HCT116 (cell line): ENCODE measurements around the gene ALDH3B1. TPM values are rescaled to one million over a fixed set of nuclear protein-coding genes. Genes with fewer than 3 reads are reported as not detected.

ENCODE experiments used
- ATAC-seq: fragments of 200-7000 bp; cut with Tn5 transposase; 2 replicates; pipeline ENCODE4 v1.9.1; 2020; ENCODE audit warnings: mild to moderate bottlenecking, moderate library complexity
- BruUV-seq: library from RNA; stranded (reverse); fragments of 400-500 nt; replicated peaks from 2 replicates; lab custom pipeline; 2021; lab: Mats Ljungman, UMichigan
- CTCF ChIA-PET: fragments of 300-600 bp; sonication (Branson Sonifier 250); formaldehyde crosslinking; loops from one replicate; lab custom pipeline; 2021; ENCODE audit warnings: antibody characterized with exemption; lab: Charles Lee
- POLR2A ChIA-PET: fragments of 300-600, 350-600 bp; sonication (Branson Sonifier 250); formaldehyde crosslinking; loops from one replicate; lab custom pipeline; 2021; ENCODE audit warnings: antibody characterized with exemption; lab: Charles Lee
- RAD21 ChIA-PET, 2 experiments: fragments of 300-600 bp; sonication (Branson Sonifier 250); formaldehyde crosslinking; loops; one replicate each; lab custom pipeline; 2023; ENCODE audit warnings: low total read pairs in 2 of 2; ENCODE audit not compliant: uncharacterized antibody in 2 of 2, unreplicated experiment in 2 of 2, low non-redundant PET in 1 of 2; lab: Charles Lee
- DNase-seq: peaks from one replicate; pipeline ENCODE4 v3.0.0-alpha.2; 2010; ENCODE audit warnings: low read depth, low spot score
- H2AFZ ChIP-seq: fragments of 200-600 bp; shearing (Covaris generic), sonication (generic); 2 replicates; pipeline ENCODE4 v1.6.1; 2017; ENCODE audit warnings: low read depth, mixed run types, mixed read lengths, antibody characterized with exemption, low read length; ENCODE audit not compliant: poor library complexity, severe bottlenecking
- H3K27ac ChIP-seq: 2 replicates; pipeline ENCODE4 v1.5.1; 2012; ENCODE audit warnings: low read depth, low read length
- H3K27me3 ChIP-seq: fragments of 200-600 bp; sonication (generic); 2 replicates; pipeline ENCODE4 v1.6.1; 2016; ENCODE audit warnings: mixed run types, low read length, mixed read lengths; ENCODE audit not compliant: insufficient read depth
- H3K36me3 ChIP-seq, 2 experiments: fragments of 200-500 bp in 1 of 2; fragments of 200-600 bp in 1 of 2; sonication (Bioruptor generic) in 1 of 2; sonication (generic) in 1 of 2; 2 replicates each; pipeline versions ENCODE4 v1.5.1 to v1.6.1; 2014 to 2016; ENCODE audit warnings: low read length in 2 of 2, inconsistent platforms in 1 of 2, mixed read lengths in 1 of 2, mixed run types in 1 of 2; ENCODE audit not compliant: insufficient read depth in 2 of 2, control insufficient read depth in 1 of 2
- H3K4me1 ChIP-seq, 2 experiments: fragments of 200-600 bp in 1 of 2; sonication (generic) in 1 of 2; 2 replicates each; pipeline versions ENCODE4 v1.5.1 to v1.6.1; 2012 to 2017; ENCODE audit warnings: low read length in 2 of 2, inconsistent platforms in 1 of 2, mild to moderate bottlenecking in 1 of 2, mixed read lengths in 1 of 2, mixed run types in 1 of 2, moderate library complexity in 1 of 2; ENCODE audit not compliant: insufficient read depth in 2 of 2, control insufficient read depth in 1 of 2
- H3K4me2 ChIP-seq: fragments of 200-600 bp; sonication (generic); 2 replicates; pipeline ENCODE4 v1.6.1; 2017; ENCODE audit warnings: mixed run types, low read length, mixed read lengths
- H3K4me3 ChIP-seq, 2 experiments: fragments of 200-600 bp in 1 of 2; sonication (generic) in 1 of 2; replicated peaks in 1 of 2; 2 replicates each; pipeline ENCODE4 v1.5.1; 2011 to 2016; ENCODE audit warnings: low read length in 2 of 2, control low read depth in 1 of 2, low read depth in 1 of 2, mild to moderate bottlenecking in 1 of 2, mixed read lengths in 1 of 2, mixed run types in 1 of 2
- H3K79me2 ChIP-seq: fragments of 200-600 bp; sonication (generic); 2 replicates; pipeline ENCODE4 v1.6.1; 2017; ENCODE audit warnings: mild to moderate bottlenecking, mixed run types, low read length, moderate library complexity, mixed read lengths; ENCODE audit not compliant: insufficient read depth
- H3K9ac ChIP-seq: fragments of 200-600 bp; sonication (generic); 2 replicates; pipeline ENCODE4 v1.6.1; 2016; ENCODE audit warnings: low read length, mixed read lengths
- H3K9me2 ChIP-seq: fragments of 200-600 bp; sonication (generic), shearing (Covaris generic); 2 replicates; pipeline ENCODE4 v1.6.1; 2017; ENCODE audit warnings: mixed run types, mild to moderate bottlenecking, moderate library complexity; ENCODE audit not compliant: insufficient read depth
- H3K9me3 ChIP-seq, 2 experiments: fragments of 200-500 bp in 1 of 2; fragments of 200-600 bp in 1 of 2; sonication (Bioruptor generic) in 1 of 2; sonication (generic) in 1 of 2; 2 replicates each; pipeline ENCODE4 v1.6.1; 2014 to 2017; ENCODE audit warnings: low read length in 2 of 2, mixed read lengths in 2 of 2, inconsistent platforms in 1 of 2, low read depth in 1 of 2, mild to moderate bottlenecking in 1 of 2, mixed run types in 1 of 2, moderate library complexity in 1 of 2; ENCODE audit not compliant: control insufficient read depth in 1 of 2, insufficient read depth in 1 of 2
- H4K20me1 ChIP-seq: fragments of 200-600 bp; sonication (generic), shearing (Covaris generic); 2 replicates; pipeline ENCODE4 v1.6.1; 2017; ENCODE audit warnings: mixed run types, mild to moderate bottlenecking, moderate library complexity; ENCODE audit not compliant: insufficient read depth
- CBX3 ChIP-seq: IDR thresholded peaks from 2 replicates; pipeline ENCODE4 v1.6.1; 2012; ENCODE audit warnings: low read depth
- CEBPB ChIP-seq: IDR thresholded peaks from 2 replicates; pipeline ENCODE4 v1.6.1; 2012; ENCODE audit warnings: low read depth
- ELF1 ChIP-seq: IDR thresholded peaks from 2 replicates; pipeline ENCODE4 v1.6.1; 2012; ENCODE audit warnings: low read depth, borderline replicate concordance
- FOSL1 ChIP-seq: IDR thresholded peaks from 2 replicates; pipeline ENCODE4 v1.6.1; 2012; ENCODE audit warnings: low read depth
- JUND ChIP-seq: IDR thresholded peaks from 2 replicates; pipeline ENCODE4 v1.6.1; 2012
- POLR2AphosphoS5 ChIP-seq: IDR thresholded peaks from 2 replicates; pipeline ENCODE4 v1.6.1; 2011; ENCODE audit warnings: mild to moderate bottlenecking, low read depth, low read length, moderate library complexity
- RAD21 ChIP-seq: IDR thresholded peaks from 2 replicates; pipeline ENCODE4 v1.6.1; 2012; ENCODE audit warnings: low read depth, mild to moderate bottlenecking
- SP1 ChIP-seq: IDR thresholded peaks from 2 replicates; pipeline ENCODE4 v1.6.1; 2012; ENCODE audit warnings: low read depth
- SRF ChIP-seq: IDR thresholded peaks from 2 replicates; pipeline ENCODE4 v1.6.1; 2012; ENCODE audit warnings: low read depth
- YY1 ChIP-seq: IDR thresholded peaks from 2 replicates; pipeline ENCODE4 v1.6.1; 2011; ENCODE audit warnings: low read length, low read depth, moderate library complexity, mild to moderate bottlenecking; ENCODE audit not compliant: insufficient replicate concordance; ENCODE audit errors: extremely low read depth
- intact Hi-C: fragments of 100-400 bp; cut with micrococcal nuclease; formaldehyde crosslinking; loops from 2 replicates; pipeline ENCODE4 v1.10.0; 2022
- total RNA-seq: library from RNA; stranded (reverse); gene quantifications from one replicate; pipeline ENCODE4 v1.2.1, GENCODE V29; 2021; ENCODE audit not compliant: unreplicated experiment
- TF ChIP-seq, protein P1 (sequence below): IDR thresholded peaks from 2 replicates; pipeline ENCODE4 v1.6.1; 2012

Gene ALDH3B1
- total RNA-seq, 1 experiment from 2014 or later = 25.5 TPM

DNA sequence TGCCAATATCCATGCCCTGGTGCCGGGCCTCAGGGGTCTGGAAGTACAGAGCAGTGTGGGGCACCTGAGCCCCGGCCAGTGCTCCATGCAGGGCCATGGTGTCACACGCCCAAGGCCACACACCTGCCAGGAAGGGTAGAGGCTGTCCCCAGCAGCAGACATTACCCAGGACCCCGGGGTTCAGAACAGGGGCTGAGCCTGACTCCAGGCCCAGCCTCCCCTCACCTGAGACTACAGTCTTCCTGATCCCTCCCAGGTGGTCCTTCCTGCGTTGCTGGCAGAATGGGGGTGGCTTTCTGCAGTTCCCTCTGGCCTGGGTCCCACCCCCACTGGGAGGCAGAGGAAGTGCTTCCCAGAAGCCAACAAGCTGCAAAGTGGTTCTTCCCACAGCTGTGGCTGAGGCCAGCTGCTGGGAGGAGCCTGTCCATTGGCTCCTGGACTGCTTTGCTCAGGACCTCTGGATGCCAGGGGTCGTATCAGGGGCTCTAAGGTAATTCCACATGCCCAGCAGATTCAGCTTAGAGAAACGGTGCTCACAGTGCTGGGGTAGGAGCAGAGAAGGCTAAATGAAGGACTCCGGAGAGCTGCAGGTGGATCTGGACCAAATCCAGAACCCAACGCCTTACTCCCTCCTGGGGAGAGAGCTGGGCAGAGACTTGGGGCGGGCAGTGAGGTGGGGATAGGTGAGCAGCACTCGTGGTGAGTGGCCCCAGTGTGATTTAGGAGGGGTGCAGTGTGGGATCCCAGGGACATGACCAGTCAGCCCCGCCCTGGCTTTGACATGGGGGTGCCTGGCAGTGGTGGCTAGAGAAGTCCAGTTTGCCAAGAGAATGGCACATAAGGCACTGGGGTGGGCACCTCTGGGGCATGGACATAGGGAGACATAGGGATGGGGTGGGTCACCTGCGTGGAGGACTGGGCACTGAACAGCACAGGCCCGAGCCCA, 41.3 kb downstream of the ALDH3B1 start:
- POLR2A ChIA-PET = no interaction called here
- Histone ChIP-seq H3K79me2 (no peaks in the 10 kb centered on the region), H3K4me2 (no peak overlapping the region), H3K36me3 (no peaks in the 10 kb centered on the region; a peak in 1 of 4 replicates), H2AFZ (no peak overlapping the region), H4K20me1 (no peaks in the 10 kb centered on the region), H3K27me3 (no peaks in the 10 kb centered on the region), H3K27ac (no peak overlapping the region), H3K4me1 (no peaks in the 10 kb centered on the region), H3K9me2 (no peaks in the 10 kb centered on the region), H3K9ac (no peak overlapping the region), H3K9me3 (no peaks in the 10 kb centered on the region), H3K4me3 (no peak overlapping the region)
- ATAC-seq (no peak), DNase-seq (no peak)
- intact Hi-C loops = no loop called here
- no TSS peak for BruUV-seq
- CTCF ChIA-PET = no interaction called here
- no peak for TF ChIP-seq ELF1
- TF ChIP-seq FOSL1 = no peak
- no peak for TF ChIP-seq YY1
- TF ChIP-seq CBX3 = no peak
- no peak for TF ChIP-seq RAD21
- no peak for TF ChIP-seq CEBPB
- no peak for TF ChIP-seq POLR2AphosphoS5
- no peak for TF ChIP-seq JUND
- no peak for TF ChIP-seq SP1
- TF ChIP-seq, protein P1, sequence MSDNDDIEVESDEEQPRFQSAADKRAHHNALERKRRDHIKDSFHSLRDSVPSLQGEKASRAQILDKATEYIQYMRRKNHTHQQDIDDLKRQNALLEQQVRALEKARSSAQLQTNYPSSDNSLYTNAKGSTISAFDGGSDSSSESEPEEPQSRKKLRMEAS = no peak
- TF ChIP-seq SRF = no peak
- RAD21 ChIA-PET = no interaction called here
